ENCODE data around the gene STOML1. TPM values are rescaled to one million over a fixed set of nuclear protein-coding genes. Genes with fewer than 3 reads are reported as not detected.

STOML1 gene
- total RNA-seq, 1 donor from 2014 or later, result 15.3 TPM

GRCh38 chr15:73952171-73952912, 39.8 kb downstream of the STOML1 start:
- intact Hi-C loops (cut with DNase I), result loop anchor here (10.0 kb wide), 1 partner anchor 362 kb away; no protein-coding TSS in a partner anchor
- Histone ChIP-seq H3K27ac (peak overlapping the region; percentile 99 to 100), H3K4me1 (peaks cover 16 to 49% of the 10 kb centered on the region in 2 donors), H3K36me3 (peaks cover 25 to 34% of the 10 kb centered on the region in 2 donors), H3K27me3 (no peaks in the 10 kb centered on the region), H3K9me3 (no peaks in the 10 kb centered on the region), H3K4me3 (no peak overlapping the region)
- TF ChIP-seq, protein P1, sequence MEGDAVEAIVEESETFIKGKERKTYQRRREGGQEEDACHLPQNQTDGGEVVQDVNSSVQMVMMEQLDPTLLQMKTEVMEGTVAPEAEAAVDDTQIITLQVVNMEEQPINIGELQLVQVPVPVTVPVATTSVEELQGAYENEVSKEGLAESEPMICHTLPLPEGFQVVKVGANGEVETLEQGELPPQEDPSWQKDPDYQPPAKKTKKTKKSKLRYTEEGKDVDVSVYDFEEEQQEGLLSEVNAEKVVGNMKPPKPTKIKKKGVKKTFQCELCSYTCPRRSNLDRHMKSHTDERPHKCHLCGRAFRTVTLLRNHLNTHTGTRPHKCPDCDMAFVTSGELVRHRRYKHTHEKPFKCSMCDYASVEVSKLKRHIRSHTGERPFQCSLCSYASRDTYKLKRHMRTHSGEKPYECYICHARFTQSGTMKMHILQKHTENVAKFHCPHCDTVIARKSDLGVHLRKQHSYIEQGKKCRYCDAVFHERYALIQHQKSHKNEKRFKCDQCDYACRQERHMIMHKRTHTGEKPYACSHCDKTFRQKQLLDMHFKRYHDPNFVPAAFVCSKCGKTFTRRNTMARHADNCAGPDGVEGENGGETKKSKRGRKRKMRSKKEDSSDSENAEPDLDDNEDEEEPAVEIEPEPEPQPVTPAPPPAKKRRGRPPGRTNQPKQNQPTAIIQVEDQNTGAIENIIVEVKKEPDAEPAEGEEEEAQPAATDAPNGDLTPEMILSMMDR (IDR thresholded peaks at IDR 0.05), result no peak
- DNase-seq (ENCODE audit: low spot score in 2 of 2), result no peak

DNA sequence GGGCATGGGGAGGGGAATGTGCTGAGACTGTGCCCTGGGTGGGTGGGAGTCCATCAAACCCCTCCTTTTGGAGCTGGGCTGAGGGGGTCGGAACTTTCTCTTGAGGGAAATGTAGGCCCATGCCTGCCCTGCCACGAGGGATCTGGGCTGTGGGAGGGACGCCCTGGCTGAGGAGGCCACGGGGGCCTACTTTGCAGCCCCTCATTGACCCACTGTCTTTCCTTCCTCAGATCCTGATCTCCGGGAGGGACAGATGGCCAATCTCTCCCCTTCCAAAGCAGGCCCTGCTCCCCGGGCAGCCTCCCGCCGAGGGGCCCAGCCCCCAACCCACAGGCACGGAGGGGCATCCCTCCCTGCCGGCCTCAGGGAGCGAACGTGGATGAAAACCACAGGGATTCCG, 40.5 kb downstream of the STOML1 start:
- TF ChIP-seq, protein P1 (IDR thresholded peaks at IDR 0.05), result no peak
- Histone ChIP-seq H3K4me1 (peaks cover 14 to 41% of the 10 kb centered on the region in 2 donors), H3K36me3 (peaks cover 32 to 41% of the 10 kb centered on the region in 2 donors), H3K27me3 (no peaks in the 10 kb centered on the region), H3K27ac (peak overlapping the region; percentile 99 to 100), H3K9me3 (no peaks in the 10 kb centered on the region), H3K4me3 (peak overlapping the region in 1 of 2 donors; percentile 30)
- DNase-seq (ENCODE audit: low spot score in 2 of 2), result peak in 1 of 2 donors; percentile 66
- intact Hi-C loops (cut with DNase I), result loop anchor here (1.0 to 10.0 kb wide), 3 partner anchors 13 to 363 kb away; no protein-coding TSS in a partner anchor

DNA sequence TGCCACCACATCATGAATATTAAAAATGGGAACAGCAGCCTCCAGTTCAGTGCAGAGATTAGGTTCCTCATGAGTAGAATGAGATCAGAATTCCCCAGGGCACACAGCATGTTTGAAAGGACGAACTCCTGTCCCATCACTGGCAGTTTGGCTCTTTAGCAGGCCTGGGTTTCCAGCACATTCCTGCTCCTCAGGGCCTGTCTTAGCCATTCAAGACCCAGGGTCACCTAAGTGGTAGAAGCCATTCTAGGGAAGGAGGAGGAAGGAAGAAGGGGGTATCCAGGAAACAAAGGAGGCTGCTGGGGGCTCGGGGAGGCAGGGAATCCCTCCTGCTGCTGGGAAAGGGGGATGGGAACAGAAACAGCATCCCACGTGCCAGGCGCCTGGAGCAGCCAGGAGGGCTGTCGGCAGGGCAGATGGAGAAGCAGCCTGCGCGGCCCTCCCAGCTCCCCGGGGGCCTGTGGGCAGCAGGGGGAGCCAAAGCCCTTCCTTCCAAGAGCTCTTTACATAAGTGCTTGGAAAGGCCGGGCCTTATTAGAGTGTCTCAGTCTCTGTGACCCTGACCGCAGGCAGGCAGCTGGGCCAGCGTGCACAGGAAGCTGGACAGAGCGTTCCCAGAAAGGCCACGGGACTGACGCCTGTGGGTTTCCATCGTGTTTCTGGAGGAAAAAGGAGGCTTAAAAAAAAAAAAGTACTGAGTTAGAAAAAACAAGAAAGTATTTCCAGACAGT, 41.1 kb downstream of the STOML1 start:
- DNase-seq (ENCODE audit: low spot score in 2 of 2), result peak; percentile 94 to 99
- intact Hi-C loops (cut with DNase I), result loop anchor here (1.0 to 10.0 kb wide), 3 partner anchors 13 to 364 kb away; no protein-coding TSS in a partner anchor
- TF ChIP-seq, protein P1 (IDR thresholded peaks at IDR 0.05), result peak; percentile 80 to 95 (median 81)
- H3K4me3 ChIP-seq, result peak overlapping the region in 1 of 2 donors; percentile 30
- no peaks in the 10 kb centered on the region for H3K27me3 ChIP-seq
- H3K4me1 ChIP-seq, result peaks cover 9 to 35% of the 10 kb centered on the region in 2 donors
- H3K36me3 ChIP-seq, result peaks cover 38 to 47% of the 10 kb centered on the region in 2 donors
- H3K9me3 ChIP-seq, result no peaks in the 10 kb centered on the region
- H3K27ac ChIP-seq, result peak overlapping the region; percentile 99 to 100

DNA sequence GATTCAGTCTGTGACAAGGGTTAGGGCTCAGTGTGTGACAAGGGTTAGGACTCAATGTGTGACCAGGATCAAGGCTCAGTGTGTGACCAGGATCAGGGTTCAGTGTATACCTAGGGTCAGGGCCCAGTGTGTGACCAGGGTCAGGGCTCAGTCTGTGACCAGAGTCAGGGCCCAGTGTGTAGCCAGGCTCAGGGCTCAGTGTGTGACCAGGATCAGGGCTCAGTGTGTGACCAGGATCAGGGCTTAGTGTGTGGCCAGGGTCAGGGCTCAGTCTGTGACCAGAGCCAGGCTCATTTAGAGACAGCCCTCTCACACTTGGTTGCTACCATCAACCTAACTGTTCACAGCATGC, 41.6 kb downstream of the STOML1 start:
- Histone ChIP-seq H3K36me3 (peaks cover 39 to 49% of the 10 kb centered on the region in 2 donors), H3K9me3 (no peaks in the 10 kb centered on the region), H3K4me1 (peaks cover 9 to 34% of the 10 kb centered on the region in 2 donors), H3K27ac (peak overlapping the region; percentile 99 to 100), H3K27me3 (no peaks in the 10 kb centered on the region), H3K4me3 (no peak overlapping the region)
- DNase-seq (ENCODE audit: low spot score in 2 of 2), result no peak
- TF ChIP-seq, protein P1 (IDR thresholded peaks at IDR 0.05), result no peak
- intact Hi-C loops (cut with DNase I), result loop anchor here (10.0 kb wide), 1 partner anchor 364 kb away; no protein-coding TSS in a partner anchor

DNA sequence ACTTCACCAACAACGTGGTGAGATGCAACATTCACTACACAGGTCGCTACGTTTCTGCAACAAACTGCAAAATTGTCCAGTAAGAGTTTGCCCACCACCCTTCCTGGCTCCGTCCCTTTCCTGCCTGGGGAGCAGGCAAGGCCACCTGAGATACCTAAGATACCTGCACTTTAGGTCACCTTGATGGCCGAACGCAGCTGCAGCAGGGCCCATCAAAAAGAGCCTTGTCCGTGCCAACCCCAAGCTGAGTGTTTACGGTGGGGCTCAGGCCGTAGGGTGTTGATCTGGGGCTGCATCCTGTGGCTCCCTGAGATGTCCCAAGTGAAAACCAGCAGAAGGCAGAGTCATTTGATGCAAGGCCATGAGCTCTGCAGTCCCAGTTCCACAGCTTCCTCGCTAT, 42.6 kb downstream of the STOML1 start:
- peak overlapping the region; percentile 99 to 100 for H3K27ac ChIP-seq
- intact Hi-C loops (cut with DNase I), result no loop called here
- TF ChIP-seq, protein P1 (IDR thresholded peaks at IDR 0.05), result no peak
- H3K9me3 ChIP-seq, result no peaks in the 10 kb centered on the region
- DNase-seq (ENCODE audit: low spot score in 2 of 2), result peak in 1 of 2 donors; percentile 56
- no peaks in the 10 kb centered on the region for H3K27me3 ChIP-seq
- peaks cover 39 to 49% of the 10 kb centered on the region in 2 donors for H3K36me3 ChIP-seq
- H3K4me3 ChIP-seq, result no peak overlapping the region
- H3K4me1 ChIP-seq, result peaks cover 14 to 38% of the 10 kb centered on the region in 2 donors
